Neural progenitor cell (in vitro differentiated cells): ENCODE data around the gene DNASE2B. TPM values are rescaled to one million over a fixed set of nuclear protein-coding genes. Genes with fewer than 3 reads are reported as not detected.

Experiments used
- DNase-seq: peaks from one replicate; pipeline ENCODE4 v3.0.0-alpha.2; 2016; ENCODE audit warnings: low spot score
- H2AFZ ChIP-seq: fragments of 200-600 bp; sonication (generic); replicated peaks from 2 replicates; pipeline ENCODE4 v1.6.1; 2016; ENCODE audit warnings: antibody characterized with exemption
- H3F3A ChIP-seq: fragments of 200-600 bp; sonication (generic); 2 replicates; pipeline ENCODE4 v1.6.1; 2016; ENCODE audit warnings: antibody characterized with exemption, low read depth
- H3K27ac ChIP-seq: fragments of 200-600 bp; sonication (generic); 2 replicates; pipeline ENCODE4 v1.5.1; 2016; ENCODE audit warnings: mild to moderate bottlenecking
- H3K27me3 ChIP-seq: fragments of 200-600 bp; sonication (generic); 2 replicates; pipeline ENCODE4 v1.6.1; 2016; ENCODE audit warnings: mild to moderate bottlenecking, moderate library complexity
- H3K36me3 ChIP-seq: fragments of 200-600 bp; sonication (generic); 2 replicates; pipeline ENCODE4 v1.5.1; 2016
- H3K4me1 ChIP-seq: fragments of 200-600 bp; sonication (generic); 2 replicates; pipeline ENCODE4 v1.6.1; 2016; ENCODE audit warnings: mixed run types
- H3K4me2 ChIP-seq: fragments of 200-600 bp; sonication (generic); 2 replicates; pipeline ENCODE4 v1.6.1; 2016
- H3K4me3 ChIP-seq: fragments of 200-600 bp; sonication (generic); 2 replicates; pipeline ENCODE4 v1.5.1; 2016
- H3K79me2 ChIP-seq: fragments of 200-600 bp; sonication (generic); 2 replicates; pipeline ENCODE4 v1.6.1; 2016; ENCODE audit warnings: low read depth
- H3K9ac ChIP-seq: fragments of 200-600 bp; sonication (generic); 2 replicates; pipeline ENCODE4 v1.6.1; 2016
- H3K9me3 ChIP-seq: fragments of 200-600 bp; sonication (generic); 2 replicates; pipeline ENCODE4 v1.5.1; 2016; ENCODE audit warnings: low read depth
- H4K20me1 ChIP-seq: fragments of 200-600 bp; sonication (generic); 2 replicates; pipeline ENCODE4 v1.6.1; 2016; ENCODE audit warnings: low read depth
- H3K27ac Mint-ChIP-seq: 3 replicates; pipeline ENCODE4 v1.8.0; 2021; ENCODE audit warnings: mixed read lengths
- H3K27me3 Mint-ChIP-seq: 2 replicates; pipeline ENCODE4 v1.8.0; 2022; ENCODE audit warnings: low read depth, mild to moderate bottlenecking, inconsistent platforms, moderate library complexity, mixed read lengths; ENCODE audit not compliant: insufficient read depth
- H3K36me3 Mint-ChIP-seq: 3 replicates; pipeline ENCODE4 v1.8.0; 2021; ENCODE audit warnings: mixed read lengths
- H3K4me1 Mint-ChIP-seq: 3 replicates; pipeline ENCODE4 v1.8.0; 2021; ENCODE audit warnings: mixed read lengths
- H3K4me3 Mint-ChIP-seq: 3 replicates; pipeline ENCODE4 v1.8.0; 2021; ENCODE audit warnings: mild to moderate bottlenecking, moderate library complexity, mixed read lengths
- H3K9me3 Mint-ChIP-seq: 3 replicates; pipeline ENCODE4 v1.8.0; 2020; ENCODE audit warnings: mixed read lengths
- CTCF ChIP-seq: fragments of 200-600 bp; sonication (generic); IDR thresholded peaks from 2 replicates; pipeline ENCODE4 v1.5.1; 2017; ENCODE audit warnings: antibody characterized with exemption, mild to moderate bottlenecking
- EZH2 ChIP-seq: fragments of 200-600 bp; sonication (generic); IDR thresholded peaks from 2 replicates; pipeline ENCODE4 v1.6.1; 2017; ENCODE audit warnings: antibody characterized with exemption, mild to moderate bottlenecking, moderate library complexity
- EZH2phosphoT487 ChIP-seq: fragments of 200-600 bp; sonication (generic); IDR thresholded peaks from 2 replicates; pipeline ENCODE4 v1.6.1; 2017; ENCODE audit warnings: antibody characterized with exemption
- total RNA-seq: library from RNA; depleted of rRNA; stranded (reverse); fragments of >200 nt; gene quantifications from 2 replicates; pipeline ENCODE4 v1.2.3, GENCODE V29; 2015; ENCODE audit warnings: low replicate concordance

DNASE2B gene
- total RNA-seq, 1 donor from 2014 or later = not detected

GRCh38 chr1:84450910-84451309, 52.6 kb downstream of the DNASE2B start:
- Mint-ChIP-seq H3K9me3 (no peaks in the 10 kb centered on the region), H3K27me3 (no peaks in the 10 kb centered on the region), H3K36me3 (no peaks in the 10 kb centered on the region), H3K4me1 (no peaks in the 10 kb centered on the region), H3K4me3 (no peak overlapping the region), H3K27ac (no peak overlapping the region)
- Histone ChIP-seq H3F3A (no peaks in the 10 kb centered on the region), H3K4me2 (no peak overlapping the region), H3K27ac (no peak overlapping the region), H3K4me3 (no peak overlapping the region), H3K9ac (no peak overlapping the region), H3K27me3 (peaks cover 3% of the 10 kb centered on the region), H2AFZ (no peak overlapping the region), H3K4me1 (no peaks in the 10 kb centered on the region), H3K36me3 (no peaks in the 10 kb centered on the region), H4K20me1 (no peaks in the 10 kb centered on the region), H3K9me3 (no peaks in the 10 kb centered on the region), H3K79me2 (no peaks in the 10 kb centered on the region)
- no peak for DNase-seq
- no peak for TF ChIP-seq EZH2
- no peak for TF ChIP-seq CTCF
- TF ChIP-seq EZH2phosphoT487 = no peak

- no peak overlapping the region for H3K9ac ChIP-seq
- Mint-ChIP-seq H3K9me3 (no peaks in the 10 kb centered on the region), H3K27ac (no peak overlapping the region), H3K4me3 (no peak overlapping the region), H3K27me3 (no peaks in the 10 kb centered on the region), H3K36me3 (no peaks in the 10 kb centered on the region), H3K4me1 (no peaks in the 10 kb centered on the region)
- no peaks in the 10 kb centered on the region for H3K79me2 ChIP-seq
- H2AFZ ChIP-seq = no peak overlapping the region
- H3K36me3 ChIP-seq = no peaks in the 10 kb centered on the region
- H3K27ac ChIP-seq = no peak overlapping the region
- no peak overlapping the region for H3K4me3 ChIP-seq
- no peaks in the 10 kb centered on the region for H3K4me1 ChIP-seq
- no peaks in the 10 kb centered on the region for H3K9me3 ChIP-seq
- H3K27me3 ChIP-seq = peaks cover 17% of the 10 kb centered on the region
- DNase-seq = no peak
- TF ChIP-seq CTCF (no peak), EZH2phosphoT487 (no peak), EZH2 (no peak)
- H3K4me2 ChIP-seq = no peak overlapping the region
- H3F3A ChIP-seq = no peaks in the 10 kb centered on the region
- H4K20me1 ChIP-seq = no peaks in the 10 kb centered on the region
These were observed 54.2 kb downstream of the DNASE2B start for GRCh38 chr1:84452436-84452835.

GRCh38 chr1:84462118-84462517, 63.8 kb downstream of the DNASE2B start:
- no peak overlapping the region for H3K27ac Mint-ChIP-seq
- H4K20me1 ChIP-seq = no peaks in the 10 kb centered on the region
- no peaks in the 10 kb centered on the region for H3K9me3 ChIP-seq
- no peak overlapping the region for H3K9ac ChIP-seq
- no peak overlapping the region for H3K4me3 Mint-ChIP-seq
- DNase-seq = no peak
- H3K79me2 ChIP-seq = no peaks in the 10 kb centered on the region
- no peak overlapping the region for H3K4me3 ChIP-seq
- no peak overlapping the region for H3K27ac ChIP-seq
- no peak overlapping the region for H3K4me2 ChIP-seq
- no peaks in the 10 kb centered on the region for H3K4me1 Mint-ChIP-seq
- peaks cover 88% of the 10 kb centered on the region for H3K27me3 ChIP-seq
- H3K4me1 ChIP-seq = no peaks in the 10 kb centered on the region
- H3K36me3 Mint-ChIP-seq = no peaks in the 10 kb centered on the region
- no peaks in the 10 kb centered on the region for H3K9me3 Mint-ChIP-seq
- no peaks in the 10 kb centered on the region for H3K27me3 Mint-ChIP-seq
- no peak overlapping the region for H2AFZ ChIP-seq
- TF ChIP-seq EZH2 (no peak), EZH2phosphoT487 (no peak), CTCF (no peak)
- no peaks in the 10 kb centered on the region for H3K36me3 ChIP-seq
- no peaks in the 10 kb centered on the region for H3F3A ChIP-seq

Other genes starting within 250 kb of the DNASE2B start
- gene SAMD13, start 96.8 kb upstream of the DNASE2B start, total RNA-seq = 4.6 and 5.6 TPM in 2 replicates
- gene RPF1, start 80.8 kb downstream of the DNASE2B start, total RNA-seq = 51.8 and 81.6 TPM in 2 replicates
- 2.5 and 3.3 TPM in 2 replicates for gene SPATA1, start 107.9 kb downstream of the DNASE2B start, total RNA-seq
- 95.0 and 108 TPM in 2 replicates for gene GNG5, start 108.1 kb downstream of the DNASE2B start, total RNA-seq
- gene CTBS, start 176.0 kb downstream of the DNASE2B start, total RNA-seq = 7.2 and 11.5 TPM in 2 replicates